HepG2 (cell line): Measurements from ENCODE around the gene FAM118B. TPM values are rescaled to one million over a fixed set of nuclear protein-coding genes. Genes with fewer than 3 reads are reported as not detected.

Experiments
- ASH2L ChIP-seq: fragments of 300-600, 200-600 bp; sonication (generic); IDR thresholded peaks from 2 replicates; pipeline ENCODE4 v1.7.0; 2017; ENCODE audit warnings: low read depth, mild to moderate bottlenecking, moderate library complexity, mixed read lengths, low read length; ENCODE audit not compliant: insufficient read length
- BCL6 ChIP-seq: IDR thresholded peaks from 2 replicates; pipeline ENCODE4 v1.6.1; 2016; ENCODE audit warnings: missing genetic modification reagents, missing compliant biosample characterization
- EP300 ChIP-seq, 3 experiments: sonication (generic) in 1 of 3; formaldehyde crosslinking in 1 of 3; IDR thresholded peaks; 2 replicates each; pipeline versions ENCODE4 v1.5.1 to v1.6.1; 2011 to 2020; ENCODE audit warnings: low read depth in 2 of 3, low read length in 2 of 3, borderline replicate concordance in 1 of 3, improper control_type of control experiment in 1 of 3, mild to moderate bottlenecking in 1 of 3, missing genetic modification reagents in 1 of 3, moderate library complexity in 1 of 3
- ESRRA ChIP-seq: sonication (generic); formaldehyde crosslinking; IDR thresholded peaks from 2 replicates; pipeline ENCODE4 v1.5.1; 2020; ENCODE audit warnings: mild to moderate bottlenecking, low read depth, missing genetic modification reagents
- KDM6A ChIP-seq: IDR thresholded peaks from 2 replicates; pipeline ENCODE4 v1.6.1; 2016; ENCODE audit warnings: low read depth
- RARA ChIP-seq: IDR thresholded peaks from 2 replicates; pipeline ENCODE4 v1.6.1; 2016; ENCODE audit warnings: missing genetic modification reagents, missing compliant biosample characterization
- REPIN1 ChIP-seq: sonication (generic); formaldehyde crosslinking; IDR thresholded peaks from 2 replicates; pipeline ENCODE4 v1.8.0; 2022; ENCODE audit warnings: missing genetic modification reagents, low read depth, mild to moderate bottlenecking, borderline replicate concordance
- RXRA ChIP-seq: sonication (generic); formaldehyde crosslinking; IDR thresholded peaks from 2 replicates; pipeline ENCODE4 v1.5.1; 2020; ENCODE audit warnings: missing genetic modification reagents
- TCF7L2 ChIP-seq: IDR thresholded peaks from 2 replicates; pipeline ENCODE4 v1.6.1; 2011; ENCODE audit warnings: mild to moderate bottlenecking, low read depth, low read length, moderate library complexity
- ZNF292 ChIP-seq: sonication (generic); formaldehyde crosslinking; IDR thresholded peaks from 2 replicates; pipeline ENCODE4 v1.8.1; 2022; ENCODE audit warnings: mild to moderate bottlenecking, low read depth, missing genetic modification reagents, borderline replicate concordance
- ZNF737 ChIP-seq: sonication (generic); formaldehyde crosslinking; IDR thresholded peaks from 2 replicates; pipeline ENCODE4 v1.5.0; 2020; ENCODE audit warnings: missing genetic modification reagents, mild to moderate bottlenecking, borderline replicate concordance
- ZNF850 ChIP-seq: sonication (generic); formaldehyde crosslinking; conservative IDR thresholded peaks from 2 replicates; pipeline ENCODE4 v1.9.0; 2021; ENCODE audit warnings: mild to moderate bottlenecking, missing genetic modification reagents
- ZSCAN25 ChIP-seq: sonication (generic); formaldehyde crosslinking; IDR thresholded peaks from 2 replicates; pipeline ENCODE4 v1.8.0; 2022; ENCODE audit warnings: mild to moderate bottlenecking, missing genetic modification reagents
- polyA plus RNA-seq, 8 experiments: library from polyadenylated mRNA; depleted of rRNA in 3 of 8; stranded (reverse) in 7 of 8; unstranded in 1 of 8; fragments of >200 nt; fragmentation: Illumina TruSeq in 4 of 8; extraction: Trizol in 4 of 8; gene quantifications; 2 replicates each; pipeline versions ENCODE4 v1.2.1 to v1.2.3, GENCODE V29; 2011 to 2016; ENCODE audit warnings: low read depth in 4 of 8, missing spikeins in 1 of 8, mixed read lengths in 1 of 8; ENCODE audit not compliant: insufficient read depth in 1 of 8
- total RNA-seq, 5 experiments: library from RNA; depleted of rRNA; stranded (reverse); fragments of >200 nt; fragmentation: Illumina TruSeq; extraction: Trizol; gene quantifications; 2 replicates each; pipeline ENCODE4 v1.2.3, GENCODE V29; 2016; ENCODE audit warnings: low read depth in 1 of 5
- TF ChIP-seq, protein P1 (sequence below): sonication (generic); formaldehyde crosslinking; IDR thresholded peaks from 2 replicates; pipeline ENCODE4 v1.4.0; 2020; ENCODE audit warnings: missing genetic modification reagents
- TF ChIP-seq, protein P2 (sequence below): sonication (generic); formaldehyde crosslinking; IDR thresholded peaks from 2 replicates; pipeline ENCODE4 v1.4.0; 2020; ENCODE audit warnings: missing genetic modification reagents, borderline replicate concordance
- TF ChIP-seq, protein P3 (sequence below): sonication (generic); formaldehyde crosslinking; IDR thresholded peaks from 2 replicates; pipeline ENCODE4 v1.5.1; 2020; ENCODE audit warnings: mild to moderate bottlenecking, missing genetic modification reagents

Gene FAM118B
- total and polyA plus RNA-seq, 2 of the 13 experiments (the other 11 are each of a cell fraction or from before 2014, with no cell fraction given), result 10.2 to 25.7 TPM

DNA sequence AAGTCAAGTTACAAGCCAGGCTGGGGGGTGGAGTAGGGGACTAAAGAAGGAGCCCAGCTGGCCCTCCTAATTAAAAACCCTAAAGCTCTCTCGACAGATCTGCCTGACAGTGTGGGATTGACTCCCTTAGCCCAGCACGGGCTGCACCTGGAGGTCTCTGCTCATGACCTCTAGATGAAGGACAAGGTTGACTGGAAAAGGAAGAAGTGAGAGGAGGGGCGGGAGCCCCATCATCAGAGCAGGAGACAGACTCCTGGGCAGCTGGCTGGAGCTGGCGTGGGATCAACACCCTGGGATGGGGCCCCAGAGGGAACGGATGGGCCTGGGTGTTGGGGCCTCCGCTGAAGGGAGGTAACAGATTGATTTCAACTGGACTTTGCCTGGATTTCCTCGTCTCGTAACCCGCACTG lies 46.3 kb upstream of the FAM118B start (continued):
- TF ChIP-seq EP300 (IDR thresholded peaks at IDR 0.05; ENCODE audit: low read depth in 2 of 2, low read length in 2 of 2) (peak in 1 of 2 experiments; percentile 51; a peak in 1 of 4 replicates), EP300 (CRISPR knock-in tag; IDR thresholded peaks at IDR 0.05; ENCODE audit: borderline replicate concordance) (0 out of 2 replicates have a peak, but pooled peaks have one; percentile 32), ZNF850 (CRISPR knock-in tag) (no peak), BCL6 (CRISPR knock-in tag) (peak; percentile 54; the same call in 1 of the 2 replicates), RARA (peak; percentile 20; the same call in 1 of the 2 replicates), ZNF737 (CRISPR knock-in tag) (no peak), ZSCAN25 (CRISPR knock-in tag) (peak; percentile 11; the same call in 1 of the 2 replicates), REPIN1 (CRISPR knock-in tag) (0 out of 2 replicates have a peak, but pooled peaks have one; percentile 22), KDM6A (CRISPR knock-in tag) (peak; percentile 66), ESRRA (peak; percentile 54; the same call in 1 of the 2 replicates), TCF7L2 (no peak), ASH2L (no peak), RXRA (CRISPR knock-in tag) (peak; percentile 54), ZNF292 (CRISPR knock-in tag) (peak; percentile 33; the same call in 1 of the 2 replicates)
- TF ChIP-seq, protein P1, sequence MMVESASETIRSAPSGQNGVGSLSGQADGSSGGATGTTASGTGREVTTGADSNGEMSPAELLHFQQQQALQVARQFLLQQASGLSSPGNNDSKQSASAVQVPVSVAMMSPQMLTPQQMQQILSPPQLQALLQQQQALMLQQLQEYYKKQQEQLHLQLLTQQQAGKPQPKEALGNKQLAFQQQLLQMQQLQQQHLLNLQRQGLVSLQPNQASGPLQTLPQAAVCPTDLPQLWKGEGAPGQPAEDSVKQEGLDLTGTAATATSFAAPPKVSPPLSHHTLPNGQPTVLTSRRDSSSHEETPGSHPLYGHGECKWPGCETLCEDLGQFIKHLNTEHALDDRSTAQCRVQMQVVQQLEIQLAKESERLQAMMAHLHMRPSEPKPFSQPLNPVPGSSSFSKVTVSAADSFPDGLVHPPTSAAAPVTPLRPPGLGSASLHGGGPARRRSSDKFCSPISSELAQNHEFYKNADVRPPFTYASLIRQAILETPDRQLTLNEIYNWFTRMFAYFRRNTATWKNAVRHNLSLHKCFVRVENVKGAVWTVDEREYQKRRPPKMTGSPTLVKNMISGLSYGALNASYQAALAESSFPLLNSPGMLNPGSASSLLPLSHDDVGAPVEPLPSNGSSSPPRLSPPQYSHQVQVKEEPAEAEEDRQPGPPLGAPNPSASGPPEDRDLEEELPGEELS, result 0 out of 2 replicates have a peak, but pooled peaks have one; percentile 31
- TF ChIP-seq, protein P2, sequence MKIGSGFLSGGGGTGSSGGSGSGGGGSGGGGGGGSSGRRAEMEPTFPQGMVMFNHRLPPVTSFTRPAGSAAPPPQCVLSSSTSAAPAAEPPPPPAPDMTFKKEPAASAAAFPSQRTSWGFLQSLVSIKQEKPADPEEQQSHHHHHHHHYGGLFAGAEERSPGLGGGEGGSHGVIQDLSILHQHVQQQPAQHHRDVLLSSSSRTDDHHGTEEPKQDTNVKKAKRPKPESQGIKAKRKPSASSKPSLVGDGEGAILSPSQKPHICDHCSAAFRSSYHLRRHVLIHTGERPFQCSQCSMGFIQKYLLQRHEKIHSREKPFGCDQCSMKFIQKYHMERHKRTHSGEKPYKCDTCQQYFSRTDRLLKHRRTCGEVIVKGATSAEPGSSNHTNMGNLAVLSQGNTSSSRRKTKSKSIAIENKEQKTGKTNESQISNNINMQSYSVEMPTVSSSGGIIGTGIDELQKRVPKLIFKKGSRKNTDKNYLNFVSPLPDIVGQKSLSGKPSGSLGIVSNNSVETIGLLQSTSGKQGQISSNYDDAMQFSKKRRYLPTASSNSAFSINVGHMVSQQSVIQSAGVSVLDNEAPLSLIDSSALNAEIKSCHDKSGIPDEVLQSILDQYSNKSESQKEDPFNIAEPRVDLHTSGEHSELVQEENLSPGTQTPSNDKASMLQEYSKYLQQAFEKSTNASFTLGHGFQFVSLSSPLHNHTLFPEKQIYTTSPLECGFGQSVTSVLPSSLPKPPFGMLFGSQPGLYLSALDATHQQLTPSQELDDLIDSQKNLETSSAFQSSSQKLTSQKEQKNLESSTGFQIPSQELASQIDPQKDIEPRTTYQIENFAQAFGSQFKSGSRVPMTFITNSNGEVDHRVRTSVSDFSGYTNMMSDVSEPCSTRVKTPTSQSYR, result 0 out of 2 replicates have a peak, but pooled peaks have one; percentile 33
- TF ChIP-seq, protein P3, sequence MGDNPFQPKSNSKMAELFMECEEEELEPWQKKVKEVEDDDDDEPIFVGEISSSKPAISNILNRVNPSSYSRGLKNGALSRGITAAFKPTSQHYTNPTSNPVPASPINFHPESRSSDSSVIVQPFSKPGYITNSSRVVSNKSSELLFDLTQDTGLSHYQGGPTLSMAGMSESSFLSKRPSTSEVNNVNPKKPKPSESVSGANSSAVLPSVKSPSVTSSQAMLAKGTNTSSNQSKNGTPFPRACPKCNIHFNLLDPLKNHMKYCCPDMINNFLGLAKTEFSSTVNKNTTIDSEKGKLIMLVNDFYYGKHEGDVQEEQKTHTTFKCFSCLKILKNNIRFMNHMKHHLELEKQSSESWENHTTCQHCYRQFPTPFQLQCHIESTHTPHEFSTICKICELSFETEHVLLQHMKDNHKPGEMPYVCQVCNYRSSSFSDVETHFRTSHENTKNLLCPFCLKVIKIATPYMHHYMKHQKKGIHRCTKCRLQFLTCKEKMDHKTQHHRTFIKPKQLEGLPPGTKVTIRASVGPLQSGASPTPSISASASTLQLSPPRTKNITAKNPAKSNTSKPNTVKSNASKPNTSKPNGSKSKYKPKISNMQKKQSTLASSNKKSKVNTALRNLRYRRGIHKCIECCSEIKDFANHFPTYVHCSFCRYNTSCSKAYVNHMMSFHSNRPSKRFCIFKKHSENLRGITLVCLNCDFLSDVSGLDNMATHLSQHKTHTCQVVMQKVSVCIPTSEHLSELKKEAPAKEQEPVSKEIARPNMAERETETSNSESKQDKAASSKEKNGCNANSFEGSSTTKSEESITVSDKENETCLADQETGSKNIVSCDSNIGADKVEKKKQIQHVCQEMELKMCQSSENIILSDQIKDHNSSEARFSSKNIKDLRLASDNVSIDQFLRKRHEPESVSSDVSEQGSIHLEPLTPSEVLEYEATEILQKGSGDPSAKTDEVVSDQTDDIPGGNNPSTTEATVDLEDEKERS, result no peak
